Measurements from ENCODE around the gene MUCL1. TPM values are rescaled to one million over a fixed set of nuclear protein-coding genes. Genes with fewer than 3 reads are reported as not detected.

The MUCL1 gene, protein sequence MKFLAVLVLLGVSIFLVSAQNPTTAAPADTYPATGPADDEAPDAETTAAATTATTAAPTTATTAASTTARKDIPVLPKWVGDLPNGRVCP
- total RNA-seq, result not detected

GRCh38 chr12:54853933-54854538 lies at the start of gene MUCL1:
Gene MUCL1 (plus strand): TSS chr12:54854516. CDS start chr12:54854583, 67 bp downstream.
- DNase-seq (no peak), ATAC-seq (no peak)
- Histone ChIP-seq H3K27ac (no peak within 1 kb of the TSS), H3K27me3 (no peaks in the 10 kb centered on the region), H3K9me3 (no peaks in the 10 kb centered on the region), H3K4me1 (no peaks in the 10 kb centered on the region), H3K4me3 (no peak within 1 kb of the TSS), H3K36me3 (no peaks in the 10 kb centered on the region)
- TF ChIP-seq POLR2A (IDR thresholded peaks at IDR 0.05) (no peak), CTCF (IDR thresholded peaks at IDR 0.05 in 4 of 5, conservative IDR thresholded peaks at IDR 0.05 in 1 of 5) (peak in 4 of 5 experiments; percentile 23 to 47 (median 24))
- intact Hi-C loops (cut with DNase I; ENCODE audit: low total_unique reads), result no loop called here
- in situ Hi-C loops (cut with MboI; ENCODE audit: low sequenced_read_pairs in 4 of 4), result loop anchor here in 1 of 4 donors (5.0 kb wide), 1 partner anchor 103 kb away; no protein-coding TSS in a partner anchor

GRCh38 chr12:54821676-54822075 lies 32.6 kb upstream of the MUCL1 start:
- H3K4me1 ChIP-seq, result no peaks in the 10 kb centered on the region
- no peaks in the 10 kb centered on the region for H3K27me3 ChIP-seq
- ATAC-seq (no peak), DNase-seq (no peak)
- H3K4me3 ChIP-seq, result no peak overlapping the region
- H3K9me3 ChIP-seq, result no peaks in the 10 kb centered on the region
- no peak overlapping the region for H3K27ac ChIP-seq
- no peak for TF ChIP-seq CTCF (IDR thresholded peaks at IDR 0.05 in 4 of 5, conservative IDR thresholded peaks at IDR 0.05 in 1 of 5)
- TF ChIP-seq POLR2A (IDR thresholded peaks at IDR 0.05), result no peak
- no peaks in the 10 kb centered on the region for H3K36me3 ChIP-seq
- in situ Hi-C loops (cut with MboI; ENCODE audit: low sequenced_read_pairs in 4 of 4) (no loop called here), intact Hi-C loops (cut with DNase I; ENCODE audit: low total_unique reads) (no loop called here)

- TF ChIP-seq POLR2A (IDR thresholded peaks at IDR 0.05) (no peak), CTCF (IDR thresholded peaks at IDR 0.05 in 4 of 5, conservative IDR thresholded peaks at IDR 0.05 in 1 of 5) (peak in 1 of 5 experiments; percentile 27)
- intact Hi-C loops (cut with DNase I; ENCODE audit: low total_unique reads) (no loop called here), in situ Hi-C loops (cut with MboI; ENCODE audit: low sequenced_read_pairs in 4 of 4) (no loop called here)
- no peak overlapping the region for H3K4me3 ChIP-seq
- H3K27ac ChIP-seq, result no peak overlapping the region
- H3K27me3 ChIP-seq, result no peaks in the 10 kb centered on the region
- no peaks in the 10 kb centered on the region for H3K4me1 ChIP-seq
- no peaks in the 10 kb centered on the region for H3K9me3 ChIP-seq
- no peaks in the 10 kb centered on the region for H3K36me3 ChIP-seq
- no peak for ATAC-seq
- DNase-seq, result no peak
Measured at GRCh38 chr12:54824402-54824801, 29.9 kb upstream of the MUCL1 start.

DNA sequence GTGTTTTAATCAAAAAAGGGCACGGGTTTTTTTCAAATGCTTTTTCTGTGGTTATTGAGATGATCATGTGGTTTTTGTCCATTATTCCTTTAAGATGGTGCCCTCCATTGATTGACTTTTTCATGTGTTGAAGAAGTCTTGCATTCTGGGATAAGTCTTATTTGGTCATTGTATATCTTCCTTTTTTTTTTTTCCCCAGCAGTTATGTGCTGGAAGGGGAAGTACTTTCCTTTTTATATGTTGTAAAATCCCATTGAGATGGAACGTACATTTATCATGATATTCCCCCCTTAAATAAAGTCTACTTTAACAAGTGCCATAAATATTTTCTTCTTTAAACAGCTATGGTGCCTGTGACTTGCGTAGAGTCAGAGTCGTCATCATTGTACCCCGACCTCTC lies 24.8 kb upstream of the MUCL1 start:
- H3K27ac ChIP-seq, result no peak overlapping the region
- no peak for ATAC-seq
- no peak for TF ChIP-seq POLR2A (IDR thresholded peaks at IDR 0.05)
- no peak for TF ChIP-seq CTCF (IDR thresholded peaks at IDR 0.05 in 4 of 5, conservative IDR thresholded peaks at IDR 0.05 in 1 of 5)
- no peaks in the 10 kb centered on the region for H3K36me3 ChIP-seq
- no peaks in the 10 kb centered on the region for H3K9me3 ChIP-seq
- in situ Hi-C loops (cut with MboI; ENCODE audit: low sequenced_read_pairs in 4 of 4) (loop anchor here in 1 of 4 donors (25.0 kb wide), 1 partner anchor 92 kb away; no protein-coding TSS in a partner anchor), intact Hi-C loops (cut with DNase I; ENCODE audit: low total_unique reads) (no loop called here)
- H3K4me1 ChIP-seq, result no peaks in the 10 kb centered on the region
- H3K27me3 ChIP-seq, result no peaks in the 10 kb centered on the region
- no peak for DNase-seq
- H3K4me3 ChIP-seq, result no peak overlapping the region

Measured in gastrocnemius medialis (tissue), 4 donors.